DMS79 (cell line): ENCODE data around the gene SEPTIN2.
A peak's percentile ranks its signal among the peaks of the same experiment; 100 is the strongest.
"Not testable (repeated sequence)": the region's sequence is repeated elsewhere in the genome, so short reads cannot be mapped to it uniquely, and the experiment has no call there.

Source experiments
- DNase-seq: peaks from one replicate; lab custom pipeline; 2025; lab: John Stamatoyannopoulos, UW

The SEPTIN2 gene

DNA sequence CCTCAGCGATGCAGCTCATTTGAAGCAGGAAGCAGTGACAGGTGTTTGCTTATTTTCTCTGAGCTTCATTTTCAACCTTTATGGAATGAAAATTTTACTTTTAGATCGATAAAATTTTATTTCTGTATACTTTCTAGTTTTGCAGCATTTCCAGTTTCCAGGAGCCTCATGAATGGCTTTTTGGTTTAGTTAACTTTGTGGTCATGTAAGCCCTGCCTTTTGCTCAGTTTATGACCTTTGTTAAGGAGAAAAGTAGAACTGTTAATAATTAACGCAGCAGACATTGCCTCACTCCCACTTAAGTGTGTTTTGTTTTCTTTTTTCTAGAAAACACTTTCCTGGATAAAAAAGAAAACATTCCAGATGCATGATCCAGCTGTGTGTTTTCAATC lies 35.9 kb downstream of the SEPTIN2 start:
- DNase-seq, result no peak

DNA sequence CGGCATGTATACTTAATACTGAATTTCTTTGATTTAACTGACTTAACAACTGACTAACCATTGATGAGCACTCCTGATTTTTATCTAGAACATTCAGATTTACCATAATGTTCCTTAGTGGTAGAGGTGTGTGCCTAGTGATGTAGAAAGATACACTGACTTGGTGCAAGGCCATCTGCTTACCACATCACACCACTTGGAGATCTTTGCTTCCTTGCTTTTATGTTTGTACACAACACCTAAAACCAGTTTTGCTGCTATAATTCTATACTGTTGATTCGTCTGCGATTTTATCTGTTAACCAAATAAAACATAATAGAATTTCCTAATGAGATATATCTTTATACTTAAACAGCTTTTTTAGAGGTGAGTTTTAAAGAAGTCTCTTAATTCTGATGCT lies 36.5 kb downstream of the SEPTIN2 start:
- no peak for DNase-seq

DNA sequence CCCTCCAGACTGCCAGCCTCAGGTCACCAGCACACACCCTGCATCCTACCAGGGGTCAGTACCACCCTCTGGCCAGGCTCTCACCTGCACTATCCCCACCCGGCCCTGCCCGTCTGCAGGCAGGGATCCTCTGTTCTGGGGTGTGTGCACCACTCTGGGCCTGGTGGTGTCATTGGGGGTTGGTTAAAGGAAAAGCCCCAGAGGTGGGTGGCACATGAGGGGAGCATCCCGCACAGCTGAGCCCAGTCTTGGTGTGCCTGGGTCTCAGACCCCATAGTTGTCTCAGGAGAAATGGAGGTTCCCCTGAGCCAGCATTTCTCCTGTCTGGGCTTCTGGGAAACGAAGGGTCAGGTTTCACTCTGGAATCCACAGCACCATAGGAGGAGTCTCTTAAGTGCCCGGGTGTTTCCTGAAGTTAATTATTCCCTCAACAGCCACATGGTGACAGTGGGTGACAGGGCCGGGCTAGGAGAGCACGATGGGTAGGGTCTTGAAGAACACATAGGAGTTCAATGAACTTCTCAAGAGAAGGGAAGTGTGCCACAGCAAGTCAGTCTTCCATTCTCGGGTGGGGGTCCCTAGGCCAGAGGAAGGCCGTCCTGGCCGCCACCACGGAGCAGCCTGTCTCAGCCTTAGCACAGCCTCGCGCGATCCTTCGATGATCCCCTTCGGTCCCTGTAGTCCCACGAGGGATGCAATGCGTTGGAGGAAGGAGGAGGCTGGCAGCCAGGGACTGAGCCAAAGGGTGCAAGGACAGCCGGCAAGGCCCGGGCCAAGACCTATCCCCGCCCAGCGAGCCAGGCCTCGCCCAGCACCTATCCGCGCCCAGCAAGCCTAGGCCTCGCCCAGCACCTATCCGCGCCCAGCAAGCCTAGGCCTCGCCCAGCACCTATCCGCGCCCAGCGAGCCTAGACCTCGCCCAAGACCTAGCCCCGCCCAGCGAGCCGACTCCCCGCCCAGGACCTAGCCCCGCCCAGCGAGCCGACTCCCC lies 39.2 kb downstream of the SEPTIN2 start:
- no peak for DNase-seq

DNA sequence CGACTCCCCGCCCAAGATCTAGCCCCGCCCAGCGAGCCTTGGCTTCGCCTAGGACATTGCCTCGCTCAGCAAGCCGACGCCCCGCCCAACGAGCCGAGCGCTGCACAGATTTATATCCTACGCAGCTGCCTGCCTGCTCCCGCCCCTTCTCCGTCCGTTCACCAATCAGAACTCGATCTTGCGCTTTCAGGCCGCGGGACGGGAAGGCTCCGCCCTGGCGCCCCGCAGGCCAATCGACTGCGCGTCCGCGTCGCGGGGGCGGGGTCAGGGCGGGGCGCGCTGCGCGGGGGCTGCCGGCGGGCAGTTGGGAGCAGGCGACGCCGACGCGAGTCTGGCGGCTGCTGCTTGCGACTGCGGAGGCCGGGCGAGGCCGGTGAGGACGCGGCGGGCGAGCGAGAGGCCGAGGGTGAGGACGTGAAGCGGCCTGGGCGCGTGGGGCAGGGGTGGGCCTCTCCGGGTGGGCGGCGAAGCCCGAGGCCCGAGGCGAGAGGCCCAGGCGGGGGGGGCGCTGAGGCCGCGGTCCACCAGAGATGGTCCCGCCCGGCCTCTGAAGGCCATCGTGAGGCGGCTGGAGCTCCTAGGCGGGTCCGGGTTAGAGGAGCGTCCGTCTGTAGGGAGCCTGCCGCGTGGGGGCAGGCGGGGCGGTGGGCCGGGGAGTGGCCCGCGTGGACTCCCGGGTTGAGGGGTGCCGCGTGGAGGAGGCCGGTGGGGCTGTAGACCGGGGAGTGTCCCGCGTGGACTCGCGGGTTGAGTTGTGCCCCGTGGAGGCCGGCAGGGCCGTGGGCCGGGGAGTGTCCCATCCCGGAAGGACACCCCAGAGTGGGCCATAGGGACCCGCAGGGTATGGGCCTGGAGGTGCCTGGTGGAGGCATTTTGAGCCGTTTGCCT lies 40.5 kb downstream of the SEPTIN2 start, which contains the start of gene FARP2:
Gene FARP2 (plus strand): TSS at position 303 of the 888 bp plus-strand sequence. CDS start 16,823 bp downstream, outside the sequence.
- DNase-seq, result peak; percentile 94

DNA sequence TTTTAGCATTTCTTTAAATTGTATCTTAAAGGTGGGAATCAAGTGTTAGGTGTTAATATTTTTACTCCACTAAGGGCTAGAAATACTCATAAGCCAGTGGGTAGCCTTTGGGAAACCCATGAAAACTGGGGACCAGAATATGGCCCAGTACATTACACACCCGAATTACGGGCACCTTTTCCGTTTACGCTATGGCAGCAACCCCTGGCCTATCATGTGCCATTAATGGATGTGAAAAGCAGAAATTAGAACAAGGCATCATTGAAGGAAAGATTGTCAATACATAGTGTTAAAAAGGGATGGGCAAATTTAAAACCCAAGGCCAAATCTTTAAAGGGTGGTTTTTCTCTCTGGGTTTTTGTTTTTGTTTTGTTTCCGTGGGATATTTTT lies 41.1 kb downstream of the SEPTIN2 start:
- DNase-seq, result no peak

DNA sequence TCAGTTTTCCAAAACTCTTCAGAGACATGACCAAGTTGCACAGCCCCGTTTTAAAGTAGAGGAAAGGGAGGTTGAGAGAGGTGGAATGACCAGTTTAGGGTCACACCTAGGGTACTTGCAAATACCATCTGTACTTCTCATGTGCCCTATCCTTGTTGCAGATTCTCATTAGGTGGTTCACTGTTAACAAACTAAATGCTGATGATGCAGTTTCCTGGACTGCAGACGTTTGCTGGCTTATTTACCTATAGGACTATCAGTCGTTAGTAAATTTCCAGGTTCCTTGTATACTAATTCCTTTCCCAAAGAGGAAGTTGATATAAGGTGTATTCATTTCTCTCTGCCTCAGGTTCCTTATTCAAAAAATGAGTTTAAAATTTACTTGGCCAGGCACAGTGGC lies 41.8 kb downstream of the SEPTIN2 start:
- DNase-seq, result no peak

DNA sequence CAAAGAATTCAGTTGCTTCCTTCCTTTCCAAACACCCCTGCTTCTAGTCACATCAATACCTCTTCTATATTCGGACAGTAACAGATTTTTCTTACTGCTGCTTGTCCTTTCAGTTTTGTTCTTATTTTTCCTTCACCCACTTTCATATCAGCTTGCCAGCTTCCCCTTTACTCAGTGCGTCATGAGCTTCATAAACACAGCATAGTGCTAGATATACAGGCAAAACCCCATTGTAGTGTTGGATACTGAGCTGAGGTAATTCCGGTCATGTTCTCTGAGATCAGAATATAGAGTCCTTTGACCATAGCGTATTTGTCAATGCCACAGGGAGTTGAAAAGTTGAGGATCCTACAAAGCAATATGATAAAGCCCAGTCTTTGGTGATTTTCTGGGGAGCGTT lies 42.7 kb downstream of the SEPTIN2 start:
- no peak for DNase-seq

DNA sequence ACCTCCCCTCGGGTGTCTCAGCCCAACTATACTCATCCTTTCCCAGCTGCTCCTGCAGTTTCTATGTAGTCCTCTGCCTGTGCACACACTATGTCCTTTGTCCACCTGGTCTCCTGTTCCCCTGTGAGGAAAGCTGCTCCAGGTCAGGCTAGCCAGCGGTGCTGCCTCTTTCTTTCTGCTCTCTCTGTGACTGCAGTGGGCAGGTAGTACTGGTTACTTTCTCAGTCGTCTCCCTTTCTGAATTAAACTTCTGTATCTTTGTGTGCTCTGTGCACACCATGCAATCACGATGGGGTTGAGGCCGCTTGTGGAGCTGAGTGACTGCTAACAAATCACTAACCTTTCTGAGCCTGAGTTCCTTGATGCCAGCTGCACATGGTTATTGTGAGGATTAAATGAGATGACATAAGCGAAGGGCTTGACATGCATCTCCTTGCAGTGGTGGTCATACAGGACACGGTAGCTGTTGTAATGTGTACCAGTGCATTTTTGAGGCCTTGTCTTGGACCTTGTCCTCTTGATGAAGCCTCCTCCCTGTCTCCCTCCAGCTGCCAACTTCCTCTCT lies 43.8 kb downstream of the SEPTIN2 start:
- DNase-seq, result no peak

DNA sequence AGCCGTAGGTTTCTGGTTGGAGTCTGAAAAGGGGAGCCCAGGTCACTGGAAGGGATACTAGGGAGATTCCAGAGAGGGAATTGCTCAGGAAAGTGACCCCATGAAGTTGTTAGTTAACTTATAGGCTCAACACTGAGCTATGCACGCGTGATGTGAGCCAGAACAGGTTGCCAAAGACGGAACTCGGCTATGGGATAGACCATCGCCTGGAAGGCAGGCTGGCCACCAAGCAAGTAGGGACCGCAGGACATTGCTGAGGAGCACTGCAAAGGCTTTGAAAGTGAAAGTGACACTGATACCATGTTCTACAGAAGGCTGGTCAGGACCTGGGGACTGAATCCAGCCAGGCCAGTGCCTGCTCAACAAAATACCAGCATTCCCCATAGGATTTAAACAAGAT lies 47.7 kb downstream of the SEPTIN2 start:
- DNase-seq, result no peak

DNA sequence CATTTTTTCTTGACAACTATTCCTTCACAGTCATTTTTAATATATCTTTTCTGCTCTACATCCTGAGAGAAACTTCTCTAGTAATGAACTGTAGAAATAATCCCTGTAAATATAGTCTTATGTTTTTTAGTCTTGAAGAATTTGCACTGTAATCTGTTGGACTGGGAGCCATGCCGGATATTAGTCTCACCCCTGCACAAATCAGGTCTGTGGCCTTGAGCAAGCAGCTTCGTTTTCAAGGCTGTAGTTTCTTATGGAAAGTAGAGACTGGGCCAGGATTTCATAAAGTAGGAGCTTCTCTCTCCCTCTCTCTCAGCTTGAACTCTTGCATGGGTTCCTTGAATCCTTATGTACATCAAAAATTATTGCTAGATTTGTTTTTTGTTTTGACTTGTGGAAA lies 49.1 kb downstream of the SEPTIN2 start:
- no peak for DNase-seq

DNA sequence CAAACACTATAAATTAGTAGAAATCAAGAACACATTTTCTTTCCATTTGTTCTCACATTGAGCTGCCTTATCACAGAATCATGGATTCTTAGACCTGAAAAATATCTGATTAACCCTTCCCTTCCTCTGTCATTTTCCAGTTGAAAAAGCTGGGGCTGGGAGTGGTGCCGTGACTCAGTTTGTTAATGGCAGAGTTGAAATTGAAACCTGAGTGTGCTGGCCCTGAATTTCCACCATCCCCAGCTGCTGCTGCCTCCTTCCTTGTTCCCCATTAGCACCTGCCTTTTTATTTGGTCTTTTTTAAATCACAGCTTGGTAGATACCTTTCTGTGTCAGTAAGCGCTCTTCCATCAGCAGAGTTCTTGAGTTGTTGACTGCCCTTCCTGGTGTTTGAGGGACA lies 51.0 kb downstream of the SEPTIN2 start:
- DNase-seq, result no peak

DNA sequence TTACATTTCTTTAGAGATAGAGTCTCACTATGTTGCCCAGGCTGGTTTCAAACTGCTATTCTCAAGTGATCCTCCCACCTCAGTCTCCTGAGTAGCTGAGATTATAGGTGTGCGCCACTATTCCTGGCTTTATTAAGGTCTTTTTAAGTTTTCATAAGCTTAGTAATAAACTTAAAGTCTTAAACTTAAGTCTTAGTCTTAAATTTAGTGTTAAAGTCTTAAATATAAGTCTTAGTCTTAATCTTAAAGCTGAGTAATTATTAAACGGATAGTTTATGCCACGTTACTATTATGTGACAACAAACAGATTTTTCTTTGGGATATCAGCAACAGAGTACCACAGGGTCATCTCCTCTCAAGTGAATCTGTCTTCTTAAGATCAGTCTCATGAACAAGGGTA lies 52.9 kb downstream of the SEPTIN2 start:
- no peak for DNase-seq

DNA sequence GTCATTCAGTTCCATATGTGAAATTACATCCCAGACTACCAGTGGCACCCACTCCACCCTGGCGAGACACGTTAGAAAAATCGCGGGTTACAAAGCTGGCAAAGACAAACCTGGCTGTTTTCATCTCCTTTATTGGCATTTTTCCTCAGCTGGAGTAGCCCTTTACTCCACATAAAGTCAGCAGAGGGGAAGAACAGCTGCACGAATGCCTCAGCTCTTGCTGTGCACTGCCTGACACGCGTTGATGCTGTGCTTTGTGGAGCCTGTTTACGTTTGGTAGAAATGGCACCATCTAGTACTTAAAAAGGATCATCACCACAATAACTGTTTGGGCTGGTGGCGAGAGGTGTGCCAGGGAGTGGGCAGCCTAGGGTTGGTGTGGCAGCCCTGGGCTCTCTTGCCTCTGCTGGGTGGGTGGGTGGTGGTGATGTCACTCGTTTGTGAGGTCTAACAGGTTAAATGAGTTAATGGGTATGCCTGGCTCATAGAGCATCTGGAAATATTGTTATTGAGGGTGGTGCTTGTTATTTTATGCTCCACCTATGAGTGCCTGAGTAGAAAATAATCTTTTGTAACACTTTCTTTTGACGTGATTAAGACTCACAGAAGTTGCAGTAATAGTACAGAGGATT lies 56.8 kb downstream of the SEPTIN2 start:
- peak; percentile 9 for DNase-seq

DNA sequence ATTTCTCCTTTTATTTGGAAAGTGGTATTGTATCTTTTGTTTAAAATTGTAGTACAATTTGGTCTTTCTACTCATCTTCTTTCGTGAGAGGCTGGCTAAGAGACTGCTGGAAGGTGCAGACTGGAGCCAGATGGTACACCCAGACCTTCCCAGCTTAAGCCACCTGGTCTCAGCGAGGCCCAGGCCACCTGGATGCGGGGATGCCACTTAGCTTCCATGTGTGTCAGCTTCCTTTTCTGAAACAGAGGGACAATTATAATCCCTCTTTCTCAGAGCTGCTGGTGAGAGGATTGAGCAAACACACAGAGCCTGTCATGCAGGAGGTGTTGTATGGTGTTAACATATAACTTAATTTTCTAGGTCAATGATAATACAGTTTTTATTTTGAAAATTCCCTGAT lies 57.7 kb downstream of the SEPTIN2 start:
- DNase-seq, result no peak

DNA sequence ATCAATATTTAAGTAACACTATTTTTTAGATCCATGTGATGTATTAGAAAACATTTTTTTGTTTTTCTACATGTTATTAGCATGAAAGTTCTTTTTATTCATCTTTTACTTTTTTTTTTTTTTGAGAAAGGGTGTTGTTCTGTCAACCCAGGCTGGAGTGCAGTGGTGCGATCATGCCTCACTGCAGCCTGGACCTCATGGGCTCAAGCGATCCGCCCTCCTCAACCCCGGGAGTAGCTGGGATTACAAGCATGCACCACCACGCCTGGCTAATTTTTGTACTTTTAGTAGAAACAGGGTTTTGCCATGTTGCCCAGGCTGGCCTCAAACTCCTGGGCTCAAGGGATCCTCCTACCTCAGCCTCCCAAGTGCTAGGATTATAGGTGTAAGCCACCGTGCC lies 58.2 kb downstream of the SEPTIN2 start:
- not testable (repeated sequence) for DNase-seq

DNA sequence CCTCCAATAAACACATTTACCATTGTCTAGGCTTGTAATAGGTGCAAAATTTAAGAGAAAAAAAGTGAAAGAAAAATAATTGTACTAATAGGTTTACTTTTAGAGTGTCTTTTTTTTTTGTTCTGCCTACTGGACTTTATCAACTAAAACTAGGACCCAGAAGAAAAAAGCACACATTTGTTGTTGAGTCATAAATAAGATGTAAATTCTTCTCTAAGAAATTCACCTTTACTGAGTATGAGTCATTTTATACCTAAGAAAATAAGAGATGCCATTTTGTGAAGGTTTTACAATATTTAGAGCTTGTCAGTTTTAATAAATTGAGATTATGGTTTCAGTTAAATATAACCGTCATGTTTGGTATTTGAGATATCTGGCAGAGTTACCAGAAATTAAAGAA lies 59.6 kb downstream of the SEPTIN2 start:
- no peak for DNase-seq

DNA sequence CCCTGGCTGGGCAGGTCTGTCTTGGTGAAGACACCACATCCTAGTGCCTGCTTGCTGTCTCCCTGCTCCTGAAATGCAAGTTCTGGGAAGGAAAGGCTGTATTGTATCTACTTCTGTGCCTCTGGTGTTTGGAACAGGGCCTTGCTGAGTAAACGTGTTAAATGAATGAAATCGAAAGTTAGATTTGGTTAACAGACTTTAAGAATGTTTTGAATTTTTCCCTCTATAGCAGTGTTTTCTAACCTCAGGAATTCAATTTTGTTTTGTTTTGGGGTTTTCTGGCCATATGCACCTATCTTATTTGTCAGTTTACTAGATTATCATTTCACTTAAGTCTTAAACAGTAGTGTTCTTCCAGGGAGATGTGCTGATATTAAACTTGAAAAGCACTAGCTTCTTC lies 61.1 kb downstream of the SEPTIN2 start:
- DNase-seq, result no peak

DNA sequence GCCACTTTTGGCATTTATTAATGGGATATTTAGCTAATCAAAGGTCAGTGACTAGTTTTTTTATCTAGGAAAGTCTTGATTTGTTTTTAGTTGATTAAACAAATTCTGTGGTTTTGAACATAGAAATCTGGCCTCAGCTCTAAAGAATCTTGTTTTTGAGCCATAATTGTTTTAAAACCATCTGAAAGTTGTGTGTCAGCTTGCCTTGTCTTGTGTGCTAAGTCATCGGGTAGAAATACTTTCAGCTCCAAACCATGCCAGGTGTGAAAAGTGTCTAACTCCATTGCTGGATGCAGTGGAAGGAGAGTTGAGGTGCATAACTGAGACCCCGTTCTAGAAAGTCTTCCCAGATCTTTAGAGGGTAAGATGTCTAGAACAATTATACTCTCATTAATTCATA lies 63.1 kb downstream of the SEPTIN2 start:
- no peak for DNase-seq

DNA sequence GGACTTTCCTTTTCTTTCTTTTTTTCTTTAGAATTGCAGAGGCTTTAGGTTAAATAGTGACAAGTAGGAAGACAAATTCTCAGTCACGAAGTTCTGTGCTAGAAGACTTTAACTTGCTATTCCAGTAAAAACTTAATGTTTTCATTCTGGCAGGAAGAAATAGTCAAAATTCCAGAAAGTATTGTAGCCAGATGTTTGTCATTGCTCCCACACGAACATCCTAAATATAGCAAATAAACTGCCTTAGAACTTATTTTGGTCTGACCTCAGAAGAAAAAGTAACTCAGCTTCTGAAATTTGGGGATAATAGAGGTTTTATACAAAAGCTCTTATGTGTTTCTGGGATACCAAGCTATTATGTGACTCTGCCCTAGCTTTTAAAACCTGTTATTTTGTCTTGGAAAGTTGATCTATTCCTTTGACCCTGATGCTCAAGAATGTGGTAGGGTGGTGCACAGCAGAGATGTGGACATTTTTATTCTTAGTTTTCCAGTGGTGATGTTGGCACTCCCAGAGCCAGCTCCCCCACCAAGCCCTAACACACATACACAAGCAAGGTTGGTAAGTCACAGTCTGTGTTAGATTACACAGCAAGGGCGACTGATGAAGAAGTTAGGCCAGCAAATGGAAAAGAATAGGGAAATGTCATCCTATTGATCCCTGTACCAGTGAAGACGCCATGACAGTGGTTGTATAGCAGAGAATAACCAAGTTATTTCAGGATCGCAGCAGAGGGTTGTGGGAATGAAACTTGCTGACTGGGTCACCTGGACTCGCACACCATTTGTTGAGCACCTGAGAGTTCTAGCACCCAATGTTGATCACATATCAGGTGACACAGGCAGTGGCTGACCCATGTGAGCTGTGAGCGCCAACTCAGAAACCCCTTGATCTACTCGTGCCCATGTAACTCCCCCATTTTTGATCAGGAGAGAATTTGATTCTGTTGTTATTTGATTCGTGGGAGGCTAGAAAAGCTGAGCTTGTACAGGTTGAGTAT lies 64.1 kb downstream of the SEPTIN2 start:
- no peak for DNase-seq

DNA sequence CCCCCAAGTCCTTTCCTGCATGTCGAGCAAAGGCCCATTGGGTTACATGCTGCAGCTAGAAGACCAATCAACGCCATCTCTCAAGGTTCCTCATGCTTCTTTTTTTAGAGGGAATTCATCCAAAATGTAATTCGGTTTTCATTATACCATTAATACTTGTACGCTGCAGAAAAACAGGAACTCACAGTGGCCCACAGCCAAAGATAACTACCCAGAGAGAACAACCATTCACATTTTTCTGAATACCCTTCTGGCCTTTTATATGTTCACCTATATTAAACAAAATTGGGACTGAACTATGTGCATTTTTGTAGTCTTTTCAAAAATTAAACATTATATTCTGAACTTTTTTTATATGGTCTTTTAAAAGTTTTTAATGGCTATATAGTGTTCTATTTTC lies 66.1 kb downstream of the SEPTIN2 start:
- DNase-seq, result no peak

DNA sequence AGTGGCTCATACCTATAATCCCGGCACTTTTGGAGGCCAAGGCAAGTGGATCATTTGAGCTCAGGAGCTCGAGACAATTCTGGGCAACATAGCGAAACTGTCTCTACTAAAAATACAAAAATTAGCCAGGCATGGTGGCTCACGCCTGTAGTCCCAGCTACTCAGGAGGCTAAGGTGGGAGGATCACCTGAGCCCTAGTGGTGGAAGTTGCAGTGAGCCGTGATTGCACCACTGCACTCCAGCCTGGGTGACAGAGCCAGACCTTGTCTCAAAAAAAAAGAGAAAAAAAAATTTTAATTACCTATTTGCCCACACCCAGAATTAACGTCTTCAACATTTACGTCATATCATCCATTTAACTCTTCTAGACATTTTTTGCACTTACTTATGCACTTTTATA lies 69.7 kb downstream of the SEPTIN2 start:
- DNase-seq, result not testable (repeated sequence)
